Right atrium auricular region (tissue), 2 donors: Measurements from ENCODE around the gene CCNY. TPM values are rescaled to one million over a fixed set of nuclear protein-coding genes. Genes with fewer than 3 reads are reported as not detected.
A peak's percentile ranks its signal among the peaks of the same experiment; 100 is the strongest.

Source experiments
- DNase-seq: peaks from one replicate; pipeline ENCODE4 v3.0.0-alpha.2; 2019; ENCODE audit warnings: low spot score
- H3K27ac ChIP-seq, 2 donors: fragments of 200-600 bp; sonication (generic); 1 replicate in 1 of 2; 2 replicates in 1 of 2; pipeline ENCODE4 v1.5.1; 2016 to 2019
- H3K27me3 ChIP-seq, 2 donors: fragments of 200-600 bp; sonication (generic); one replicate each; pipeline versions ENCODE4 v1.5.1 to v1.6.0; 2017 to 2019
- H3K36me3 ChIP-seq: fragments of 200-600 bp; sonication (generic); one replicate; pipeline ENCODE4 v1.5.1; 2016
- H3K4me1 ChIP-seq, 2 donors: fragments of 200-600 bp; sonication (generic); one replicate each; pipeline versions ENCODE4 v1.5.1 to v1.6.0; 2017 to 2019
- H3K4me3 ChIP-seq, 2 donors: fragments of 200-600 bp; sonication (generic); 1 replicate in 1 of 2; 2 replicates in 1 of 2; pipeline ENCODE4 v1.5.1; 2017 to 2019; ENCODE audit warnings: mild to moderate bottlenecking in 1 of 2, moderate library complexity in 1 of 2
- H3K9me3 ChIP-seq, 2 donors: fragments of 200-600 bp; sonication (generic); one replicate each; pipeline ENCODE4 v1.5.1; 2019
- CTCF ChIP-seq, 2 donors: fragments of 200-600 bp; sonication (generic); IDR thresholded peaks; one replicate each; pipeline ENCODE4 v1.5.1; 2019; ENCODE audit warnings: antibody characterized with exemption in 2 of 2
- total RNA-seq, 2 donors: library from RNA; depleted of rRNA; stranded (reverse); fragments of >200 nt; gene quantifications; one replicate each; pipeline ENCODE4 v1.1.0, GENCODE V29; 2016

CCNY gene
- total RNA-seq, 2 donors from 2014 or later: 35.6 to 58.1 TPM

GRCh38 chr10:35420827-35421552, 84.7 kb downstream of the CCNY start:
- Histone ChIP-seq H3K4me1 (peaks cover 0 to 62% of the 10 kb centered on the region in 2 donors), H3K4me3 (no peak overlapping the region)

GRCh38 chr10:35421553-35422178, 85.4 kb downstream of the CCNY start:
- Histone ChIP-seq H3K36me3 (no peaks in the 10 kb centered on the region), H3K4me1 (peaks cover 0 to 67% of the 10 kb centered on the region in 2 donors), H3K27me3 (no peaks in the 10 kb centered on the region), H3K9me3 (no peaks in the 10 kb centered on the region), H3K27ac (peak overlapping the region; percentile 75), H3K4me3 (no peak overlapping the region)
- DNase-seq: no peak
- TF ChIP-seq CTCF (IDR thresholded peaks at IDR 0.05): no peak

More at GRCh38 chr10:35420827-35421552, 84.7 kb downstream of the CCNY start:
- H3K9me3 ChIP-seq: no peaks in the 10 kb centered on the region
- peak overlapping the region; percentile 75 for H3K27ac ChIP-seq
- no peak for DNase-seq
- TF ChIP-seq CTCF (IDR thresholded peaks at IDR 0.05): no peak
- H3K36me3 ChIP-seq: no peaks in the 10 kb centered on the region
- no peaks in the 10 kb centered on the region for H3K27me3 ChIP-seq

- H3K27ac ChIP-seq: peak overlapping the region; percentile 75
- no peaks in the 10 kb centered on the region for H3K27me3 ChIP-seq
- TF ChIP-seq CTCF (IDR thresholded peaks at IDR 0.05): no peak
- no peaks in the 10 kb centered on the region for H3K9me3 ChIP-seq
- H3K4me3 ChIP-seq: no peak overlapping the region
- peaks cover 0 to 71% of the 10 kb centered on the region in 2 donors for H3K4me1 ChIP-seq
- no peaks in the 10 kb centered on the region for H3K36me3 ChIP-seq
- no peak for DNase-seq
Measured at GRCh38 chr10:35422228-35422627, 85.9 kb downstream of the CCNY start.

GRCh38 chr10:35423505-35424306, 87.4 kb downstream of the CCNY start:
- no peak overlapping the region for H3K4me3 ChIP-seq
- H3K4me1 ChIP-seq: peaks cover 0 to 72% of the 10 kb centered on the region in 2 donors
- H3K9me3 ChIP-seq: no peaks in the 10 kb centered on the region
- H3K27me3 ChIP-seq: no peaks in the 10 kb centered on the region
- no peak for TF ChIP-seq CTCF (IDR thresholded peaks at IDR 0.05)
- no peaks in the 10 kb centered on the region for H3K36me3 ChIP-seq
- no peak for DNase-seq
- no peak overlapping the region for H3K27ac ChIP-seq

GRCh38 chr10:35424680-35425285, 88.5 kb downstream of the CCNY start:
- DNase-seq: no peak
- Histone ChIP-seq H3K4me1 (peaks cover 0 to 69% of the 10 kb centered on the region in 2 donors), H3K9me3 (no peaks in the 10 kb centered on the region), H3K27ac (no peak overlapping the region), H3K27me3 (no peaks in the 10 kb centered on the region), H3K36me3 (no peaks in the 10 kb centered on the region), H3K4me3 (no peak overlapping the region)
- TF ChIP-seq CTCF (IDR thresholded peaks at IDR 0.05): no peak
